CD4-positive, alpha-beta T cell treated with Interleukin-4 for 4 hours (primary cell): ENCODE results near the gene GBA3.

Experiments used
- DNase-seq: peaks from one replicate; pipeline ENCODE4 v3.0.0-alpha.2; 2020

The GBA3 gene

GRCh38 chr4:22790631-22791030 lies 97.9 kb downstream of the GBA3 start:
- no peak for DNase-seq

DNA sequence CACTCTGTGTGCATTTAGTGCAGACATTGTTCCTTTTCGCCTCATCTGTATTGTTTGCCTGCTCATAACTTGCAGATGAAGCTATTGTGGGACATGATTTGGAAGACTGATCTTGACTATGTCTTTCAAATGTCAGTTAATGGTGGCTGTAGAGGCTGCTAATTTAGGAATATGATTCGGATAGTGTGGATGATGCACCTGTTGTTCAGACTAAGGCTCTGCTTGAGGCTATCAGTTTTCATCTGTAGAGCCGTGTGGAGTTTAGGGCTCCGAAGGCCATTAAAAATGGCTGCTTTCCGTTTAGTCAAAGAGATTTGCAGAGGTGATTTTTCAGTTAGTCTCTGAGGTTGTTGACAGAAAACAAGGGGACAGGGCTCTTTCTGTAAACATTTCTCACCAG lies 102.0 kb downstream of the GBA3 start:
- no peak for DNase-seq

GRCh38 chr4:22801391-22801790 lies 108.7 kb downstream of the GBA3 start:
- no peak for DNase-seq

DNA sequence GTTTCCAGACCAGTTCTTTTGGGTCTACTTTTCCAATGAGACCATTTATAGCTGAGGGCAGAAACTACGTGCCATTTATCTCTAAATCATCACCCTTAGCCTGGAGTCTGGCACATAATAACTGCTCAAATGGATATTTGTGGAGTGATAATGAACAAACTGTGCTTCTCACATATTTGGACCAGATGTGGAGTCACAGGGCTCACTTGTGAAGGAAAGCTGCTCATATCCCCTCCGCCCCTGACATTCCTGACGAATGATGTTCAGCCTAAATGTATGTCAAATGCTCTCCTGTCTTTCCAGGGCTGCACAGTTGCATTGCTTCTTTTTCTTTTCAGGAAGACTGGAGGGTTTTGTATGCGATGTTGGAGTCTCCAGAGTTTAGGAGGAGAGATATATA lies 110.1 kb downstream of the GBA3 start:
- DNase-seq, result no peak

DNA sequence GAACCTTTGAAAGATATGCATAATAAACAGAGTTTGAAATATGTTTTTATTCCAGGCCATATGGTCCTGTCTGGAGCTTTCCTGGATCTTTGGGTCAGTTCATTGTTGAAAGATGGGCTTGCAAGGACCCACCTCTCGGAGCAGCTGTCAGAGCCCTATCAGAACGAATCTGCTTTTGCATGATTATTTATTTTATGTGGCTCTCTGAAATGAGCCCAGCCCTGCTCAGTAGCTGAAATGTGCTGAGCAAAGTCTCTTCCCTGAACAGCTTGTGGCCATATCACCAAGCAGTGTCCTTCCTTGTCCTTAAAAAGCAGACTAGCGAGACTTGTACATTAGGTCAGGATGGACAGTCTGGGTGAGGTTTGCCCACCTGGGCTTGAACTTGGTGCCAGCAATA lies 110.8 kb downstream of the GBA3 start:
- DNase-seq, result no peak

- DNase-seq, result no peak
Observed at GRCh38 chr4:22814906-22815305, 122.2 kb downstream of the GBA3 start.

- no peak for DNase-seq
Observed at GRCh38 chr4:22824091-22824490, 131.4 kb downstream of the GBA3 start.

DNA sequence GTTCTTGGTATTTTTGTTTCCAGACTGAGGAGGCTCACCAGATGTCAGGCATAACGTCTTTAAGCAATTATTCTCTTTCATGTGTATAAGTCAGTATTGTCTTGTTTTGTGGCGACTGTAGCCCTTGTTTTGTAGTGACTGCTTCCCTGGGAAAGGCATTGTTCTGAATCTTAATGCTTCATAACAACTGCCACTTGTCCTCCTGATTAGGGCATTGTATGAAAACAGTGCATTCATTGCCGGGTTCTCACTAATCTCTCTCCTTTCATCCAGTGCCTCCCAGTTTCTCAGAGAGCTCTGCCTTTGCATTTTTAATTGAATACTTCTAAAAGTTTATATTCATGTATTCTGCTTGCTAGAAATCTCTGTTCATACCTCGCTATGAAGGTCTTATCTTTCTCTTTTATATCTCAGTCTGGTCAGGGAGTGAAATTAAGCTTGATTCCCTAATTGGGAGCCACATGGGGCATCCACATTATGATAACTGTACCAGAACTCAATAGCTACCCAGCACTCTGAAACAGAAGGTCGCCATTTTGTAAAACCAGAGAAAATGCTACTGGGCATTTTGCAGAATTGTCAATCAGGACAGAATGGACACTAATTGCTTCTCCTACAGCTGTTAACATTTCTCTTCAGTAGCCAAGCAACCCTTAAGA lies 149.8 kb downstream of the GBA3 start:
- no peak for DNase-seq

DNA sequence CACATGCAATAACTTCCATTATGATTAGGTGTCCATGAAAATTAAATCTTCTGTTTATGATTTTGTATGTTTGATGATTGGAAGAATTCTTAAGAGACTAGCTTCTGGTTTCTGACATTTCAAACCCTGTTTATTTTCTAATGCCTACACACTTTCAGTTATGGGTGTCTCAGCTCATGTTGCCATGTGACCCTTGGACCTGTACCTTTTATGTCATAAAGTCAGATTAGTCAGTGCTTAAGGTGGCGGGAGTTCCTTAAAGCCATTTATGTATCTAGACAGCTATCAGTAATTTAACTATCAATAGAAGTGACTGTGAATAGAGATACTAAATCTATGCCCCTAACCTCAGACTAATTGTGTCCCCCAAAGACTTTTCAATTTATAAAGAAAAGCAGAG lies 155.6 kb downstream of the GBA3 start:
- DNase-seq, result no peak

GRCh38 chr4:22850055-22850454 lies 157.3 kb downstream of the GBA3 start:
- no peak for DNase-seq

DNA sequence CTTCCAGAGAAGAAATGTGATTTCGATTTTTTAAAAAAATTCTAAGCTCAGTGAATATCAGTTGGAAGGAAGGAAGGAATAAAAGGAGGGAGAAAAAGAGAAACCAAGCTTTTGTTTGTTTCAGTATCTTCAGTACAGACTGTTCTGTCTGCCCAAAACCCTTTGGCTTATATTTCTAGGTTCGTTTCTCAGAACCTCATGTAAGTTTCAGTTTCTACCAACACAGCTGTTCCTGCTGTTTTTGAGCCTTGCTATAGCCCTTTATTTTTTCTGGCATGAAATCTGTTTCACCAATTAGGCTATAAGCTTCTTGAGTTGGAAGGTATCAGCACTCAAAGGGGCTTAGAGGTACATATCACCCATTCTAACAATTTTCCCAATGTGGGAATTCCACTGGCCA lies 157.9 kb downstream of the GBA3 start:
- no peak for DNase-seq

DNA sequence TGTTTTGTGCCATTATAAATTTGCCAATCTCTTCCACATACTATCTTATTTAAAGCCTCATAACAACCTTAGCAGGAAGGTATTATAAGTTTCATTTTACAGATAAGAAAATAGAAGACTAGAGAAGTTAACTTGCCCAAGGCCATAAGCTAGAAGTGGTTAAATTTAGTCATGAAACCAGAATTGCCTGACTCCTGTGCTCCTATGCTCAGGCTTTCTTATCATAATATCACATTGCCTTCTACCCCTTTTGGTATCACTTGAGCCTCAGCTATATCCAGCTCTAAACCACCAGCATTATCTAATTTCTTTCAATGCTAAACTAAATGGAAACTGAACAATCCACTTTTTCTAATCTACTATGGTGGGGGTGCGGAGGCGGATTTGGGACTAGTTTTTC lies 164.7 kb downstream of the GBA3 start:
- DNase-seq, result no peak

GRCh38 chr4:22859318-22859717 lies 166.6 kb downstream of the GBA3 start:
- DNase-seq, result no peak
